HCT116 (cell line): ENCODE measurements around the gene PSAP. TPM values are rescaled to one million over a fixed set of nuclear protein-coding genes. Genes with fewer than 3 reads are reported as not detected.
A peak's percentile ranks its signal among the peaks of the same experiment; 100 is the strongest.

ENCODE experiments used
- ATAC-seq: fragments of 200-7000 bp; cut with Tn5 transposase; 2 replicates; pipeline ENCODE4 v1.9.1; 2020; ENCODE audit warnings: mild to moderate bottlenecking, moderate library complexity
- BruUV-seq: library from RNA; stranded (reverse); fragments of 400-500 nt; replicated peaks from 2 replicates; lab custom pipeline; 2021; lab: Mats Ljungman, UMichigan
- CTCF ChIA-PET: fragments of 300-600 bp; sonication (Branson Sonifier 250); formaldehyde crosslinking; loops from one replicate; lab custom pipeline; 2021; ENCODE audit warnings: antibody characterized with exemption; lab: Charles Lee
- POLR2A ChIA-PET: fragments of 300-600, 350-600 bp; sonication (Branson Sonifier 250); formaldehyde crosslinking; loops from one replicate; lab custom pipeline; 2021; ENCODE audit warnings: antibody characterized with exemption; lab: Charles Lee
- RAD21 ChIA-PET, 2 experiments: fragments of 300-600 bp; sonication (Branson Sonifier 250); formaldehyde crosslinking; loops; one replicate each; lab custom pipeline; 2023; ENCODE audit warnings: low total read pairs in 2 of 2; ENCODE audit not compliant: uncharacterized antibody in 2 of 2, unreplicated experiment in 2 of 2, low non-redundant PET in 1 of 2; lab: Charles Lee
- DNase-seq: peaks from one replicate; pipeline ENCODE4 v3.0.0-alpha.2; 2010; ENCODE audit warnings: low read depth, low spot score
- H2AFZ ChIP-seq: fragments of 200-600 bp; shearing (Covaris generic), sonication (generic); 2 replicates; pipeline ENCODE4 v1.6.1; 2017; ENCODE audit warnings: low read depth, mixed run types, mixed read lengths, antibody characterized with exemption, low read length; ENCODE audit not compliant: poor library complexity, severe bottlenecking
- H3K27ac ChIP-seq: 2 replicates; pipeline ENCODE4 v1.5.1; 2012; ENCODE audit warnings: low read depth, low read length
- H3K27me3 ChIP-seq: fragments of 200-600 bp; sonication (generic); 2 replicates; pipeline ENCODE4 v1.6.1; 2016; ENCODE audit warnings: mixed run types, low read length, mixed read lengths; ENCODE audit not compliant: insufficient read depth
- H3K36me3 ChIP-seq, 2 experiments: fragments of 200-500 bp in 1 of 2; fragments of 200-600 bp in 1 of 2; sonication (Bioruptor generic) in 1 of 2; sonication (generic) in 1 of 2; 2 replicates each; pipeline versions ENCODE4 v1.5.1 to v1.6.1; 2014 to 2016; ENCODE audit warnings: low read length in 2 of 2, inconsistent platforms in 1 of 2, mixed read lengths in 1 of 2, mixed run types in 1 of 2; ENCODE audit not compliant: insufficient read depth in 2 of 2, control insufficient read depth in 1 of 2
- H3K4me1 ChIP-seq, 2 experiments: fragments of 200-600 bp in 1 of 2; sonication (generic) in 1 of 2; 2 replicates each; pipeline versions ENCODE4 v1.5.1 to v1.6.1; 2012 to 2017; ENCODE audit warnings: low read length in 2 of 2, inconsistent platforms in 1 of 2, mild to moderate bottlenecking in 1 of 2, mixed read lengths in 1 of 2, mixed run types in 1 of 2, moderate library complexity in 1 of 2; ENCODE audit not compliant: insufficient read depth in 2 of 2, control insufficient read depth in 1 of 2
- H3K4me2 ChIP-seq: fragments of 200-600 bp; sonication (generic); 2 replicates; pipeline ENCODE4 v1.6.1; 2017; ENCODE audit warnings: mixed run types, low read length, mixed read lengths
- H3K4me3 ChIP-seq, 2 experiments: fragments of 200-600 bp in 1 of 2; sonication (generic) in 1 of 2; replicated peaks in 1 of 2; 2 replicates each; pipeline ENCODE4 v1.5.1; 2011 to 2016; ENCODE audit warnings: low read length in 2 of 2, control low read depth in 1 of 2, low read depth in 1 of 2, mild to moderate bottlenecking in 1 of 2, mixed read lengths in 1 of 2, mixed run types in 1 of 2
- H3K79me2 ChIP-seq: fragments of 200-600 bp; sonication (generic); 2 replicates; pipeline ENCODE4 v1.6.1; 2017; ENCODE audit warnings: mild to moderate bottlenecking, mixed run types, low read length, moderate library complexity, mixed read lengths; ENCODE audit not compliant: insufficient read depth
- H3K9ac ChIP-seq: fragments of 200-600 bp; sonication (generic); 2 replicates; pipeline ENCODE4 v1.6.1; 2016; ENCODE audit warnings: low read length, mixed read lengths
- H3K9me2 ChIP-seq: fragments of 200-600 bp; sonication (generic), shearing (Covaris generic); 2 replicates; pipeline ENCODE4 v1.6.1; 2017; ENCODE audit warnings: mixed run types, mild to moderate bottlenecking, moderate library complexity; ENCODE audit not compliant: insufficient read depth
- H3K9me3 ChIP-seq, 2 experiments: fragments of 200-500 bp in 1 of 2; fragments of 200-600 bp in 1 of 2; sonication (Bioruptor generic) in 1 of 2; sonication (generic) in 1 of 2; 2 replicates each; pipeline ENCODE4 v1.6.1; 2014 to 2017; ENCODE audit warnings: low read length in 2 of 2, mixed read lengths in 2 of 2, inconsistent platforms in 1 of 2, low read depth in 1 of 2, mild to moderate bottlenecking in 1 of 2, mixed run types in 1 of 2, moderate library complexity in 1 of 2; ENCODE audit not compliant: control insufficient read depth in 1 of 2, insufficient read depth in 1 of 2
- H4K20me1 ChIP-seq: fragments of 200-600 bp; sonication (generic), shearing (Covaris generic); 2 replicates; pipeline ENCODE4 v1.6.1; 2017; ENCODE audit warnings: mixed run types, mild to moderate bottlenecking, moderate library complexity; ENCODE audit not compliant: insufficient read depth
- CBX3 ChIP-seq: IDR thresholded peaks from 2 replicates; pipeline ENCODE4 v1.6.1; 2012; ENCODE audit warnings: low read depth
- CEBPB ChIP-seq: IDR thresholded peaks from 2 replicates; pipeline ENCODE4 v1.6.1; 2012; ENCODE audit warnings: low read depth
- EGR1 ChIP-seq: IDR thresholded peaks from 2 replicates; pipeline ENCODE4 v1.6.1; 2012; ENCODE audit warnings: low read depth
- ELF1 ChIP-seq: IDR thresholded peaks from 2 replicates; pipeline ENCODE4 v1.6.1; 2012; ENCODE audit warnings: low read depth, borderline replicate concordance
- EZH2phosphoT487 ChIP-seq: fragments of 200-600 bp; IDR thresholded peaks from 2 replicates; pipeline ENCODE4 v1.6.1; 2018; ENCODE audit warnings: antibody characterized with exemption, borderline replicate concordance
- FOSL1 ChIP-seq: IDR thresholded peaks from 2 replicates; pipeline ENCODE4 v1.6.1; 2012; ENCODE audit warnings: low read depth
- POLR2A ChIP-seq: IDR thresholded peaks from 2 replicates; pipeline ENCODE4 v1.7.0; 2011; ENCODE audit warnings: borderline replicate concordance; ENCODE audit not compliant: insufficient read depth, insufficient read length; ENCODE audit errors: extremely low read depth
- POLR2AphosphoS5 ChIP-seq: IDR thresholded peaks from 2 replicates; pipeline ENCODE4 v1.6.1; 2011; ENCODE audit warnings: mild to moderate bottlenecking, low read depth, low read length, moderate library complexity
- RAD21 ChIP-seq: IDR thresholded peaks from 2 replicates; pipeline ENCODE4 v1.6.1; 2012; ENCODE audit warnings: low read depth, mild to moderate bottlenecking
- REST ChIP-seq: IDR thresholded peaks from 2 replicates; pipeline ENCODE4 v1.6.1; 2012; ENCODE audit warnings: low read depth
- SIN3A ChIP-seq: IDR thresholded peaks from 2 replicates; pipeline ENCODE4 v1.6.1; 2012; ENCODE audit warnings: low read depth
- SP1 ChIP-seq: IDR thresholded peaks from 2 replicates; pipeline ENCODE4 v1.6.1; 2012; ENCODE audit warnings: low read depth
- SRF ChIP-seq: IDR thresholded peaks from 2 replicates; pipeline ENCODE4 v1.6.1; 2012; ENCODE audit warnings: low read depth
- ZFX ChIP-seq: fragments of 450-650 bp; IDR thresholded peaks from 2 replicates; pipeline ENCODE4 v1.6.1; 2017
- intact Hi-C: fragments of 100-400 bp; cut with micrococcal nuclease; formaldehyde crosslinking; loops from 2 replicates; pipeline ENCODE4 v1.10.0; 2022
- total RNA-seq: library from RNA; stranded (reverse); gene quantifications from one replicate; pipeline ENCODE4 v1.2.1, GENCODE V29; 2021; ENCODE audit not compliant: unreplicated experiment
- TF ChIP-seq, protein P1 (sequence below): IDR thresholded peaks from 2 replicates; pipeline ENCODE4 v1.6.1; 2012
- TF ChIP-seq, protein P2 (sequence below): IDR thresholded peaks from 2 replicates; pipeline ENCODE4 v1.6.1; 2012

Gene PSAP
- total RNA-seq, 1 experiment from 2014 or later, result 444 TPM

DNA sequence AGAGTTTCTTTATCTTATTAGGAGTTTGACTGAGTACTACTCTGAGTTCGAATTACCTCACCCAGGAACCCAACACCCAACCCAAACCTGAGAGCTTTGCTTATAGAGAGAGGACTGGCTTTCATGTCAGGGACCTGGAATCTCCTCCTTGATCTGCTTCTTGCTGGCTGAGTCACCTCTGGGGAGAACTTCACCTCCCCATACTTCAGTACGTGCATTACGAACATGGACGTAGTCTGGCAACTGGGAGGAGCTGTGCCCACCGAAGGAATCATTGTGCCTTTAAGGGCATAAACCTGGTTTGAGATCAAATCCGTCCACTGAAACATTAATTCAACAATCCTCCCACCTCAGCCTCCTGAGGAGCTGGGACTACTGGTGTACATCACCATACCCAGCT lies 12.2 kb upstream of the PSAP start:
- Histone ChIP-seq H3K9me3 (no peaks in the 10 kb centered on the region), H3K9me2 (no peaks in the 10 kb centered on the region), H3K4me3 (no peak overlapping the region), H3K36me3 (no peaks in the 10 kb centered on the region), H3K9ac (no peak overlapping the region), H3K27me3 (no peaks in the 10 kb centered on the region), H2AFZ (no peak overlapping the region), H3K79me2 (no peaks in the 10 kb centered on the region), H3K4me1 (peaks cover 46 to 70% of the 10 kb centered on the region in 2 experiments), H3K4me2 (peak overlapping the region; percentile 40), H3K27ac (no peak overlapping the region), H4K20me1 (no peaks in the 10 kb centered on the region)
- RAD21 ChIA-PET, result no interaction called here
- POLR2A ChIA-PET, result interaction anchor here (1.0 kb wide), 1 partner anchor 12 kb away, joined by 3 read pairs; the partner anchor contains the start of gene PSAP
- TF ChIP-seq, protein P1, sequence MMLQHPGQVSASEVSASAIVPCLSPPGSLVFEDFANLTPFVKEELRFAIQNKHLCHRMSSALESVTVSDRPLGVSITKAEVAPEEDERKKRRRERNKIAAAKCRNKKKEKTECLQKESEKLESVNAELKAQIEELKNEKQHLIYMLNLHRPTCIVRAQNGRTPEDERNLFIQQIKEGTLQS, result no peak
- TF ChIP-seq EGR1 (no peak), ZFX (no peak), EZH2phosphoT487 (no peak), POLR2AphosphoS5 (no peak), REST (no peak), ELF1 (no peak), RAD21 (no peak), SIN3A (no peak), SP1 (no peak), CEBPB (no peak), FOSL1 (no peak), POLR2A (no peak), CBX3 (no peak), SRF (no peak)
- TF ChIP-seq, protein P2, sequence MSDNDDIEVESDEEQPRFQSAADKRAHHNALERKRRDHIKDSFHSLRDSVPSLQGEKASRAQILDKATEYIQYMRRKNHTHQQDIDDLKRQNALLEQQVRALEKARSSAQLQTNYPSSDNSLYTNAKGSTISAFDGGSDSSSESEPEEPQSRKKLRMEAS, result no peak
- no TSS peak for BruUV-seq
- intact Hi-C loops, result loop anchor here (10.0 kb wide), 1 partner anchor 462 kb away; no protein-coding TSS in a partner anchor
- no peak for DNase-seq
- no peak for ATAC-seq
- CTCF ChIA-PET, result no interaction called here
